GM23248 (cell line): ENCODE data around the gene NKRF. TPM values are rescaled to one million over a fixed set of nuclear protein-coding genes. Genes with fewer than 3 reads are reported as not detected.

Experiments used
- DNase-seq: peaks from one replicate; pipeline ENCODE4 v3.0.0-alpha.2; 2015
- H2AFZ ChIP-seq: fragments of 200-600 bp; sonication (generic); 2 replicates; pipeline ENCODE4 v1.6.1; 2016; ENCODE audit warnings: antibody characterized with exemption
- H3F3A ChIP-seq: fragments of 200-600 bp; sonication (generic); 2 replicates; pipeline ENCODE4 v1.6.1; 2016; ENCODE audit warnings: mild to moderate bottlenecking, antibody characterized with exemption, mixed run types; ENCODE audit not compliant: insufficient read depth
- H3K27ac ChIP-seq: fragments of 200-600 bp; sonication (generic); 2 replicates; pipeline ENCODE4 v1.5.1; 2016; ENCODE audit warnings: mild to moderate bottlenecking
- H3K27me3 ChIP-seq: fragments of 200-600 bp; sonication (generic); replicated peaks from 2 replicates; pipeline ENCODE4 v1.6.1; 2016; ENCODE audit warnings: mild to moderate bottlenecking; ENCODE audit not compliant: insufficient read depth
- H3K36me3 ChIP-seq: fragments of 200-600 bp; sonication (generic); 2 replicates; pipeline ENCODE4 v1.6.1; 2016; ENCODE audit warnings: low read depth, mild to moderate bottlenecking
- H3K4me1 ChIP-seq: fragments of 200-600 bp; sonication (generic); 2 replicates; pipeline ENCODE4 v1.6.1; 2016; ENCODE audit warnings: mild to moderate bottlenecking; ENCODE audit not compliant: insufficient read depth
- H3K4me2 ChIP-seq: fragments of 200-600 bp; sonication (generic); one replicate; pipeline ENCODE4 v1.6.1; 2016; ENCODE audit warnings: mild to moderate bottlenecking; ENCODE audit not compliant: unreplicated experiment
- H3K4me3 ChIP-seq: fragments of 200-600 bp; sonication (generic); 2 replicates; pipeline ENCODE4 v1.5.1; 2016; ENCODE audit warnings: mild to moderate bottlenecking
- H3K79me2 ChIP-seq: fragments of 200-600 bp; sonication (generic); 2 replicates; pipeline ENCODE4 v1.6.1; 2016; ENCODE audit warnings: mild to moderate bottlenecking; ENCODE audit not compliant: insufficient read depth
- H3K9ac ChIP-seq: fragments of 200-600 bp; sonication (generic); 2 replicates; pipeline ENCODE4 v1.6.1; 2016; ENCODE audit warnings: mild to moderate bottlenecking
- H3K9me2 ChIP-seq: fragments of 200-600 bp; sonication (generic); 2 replicates; pipeline ENCODE4 v1.6.1; 2016; ENCODE audit warnings: mixed run types, mild to moderate bottlenecking, moderate library complexity; ENCODE audit not compliant: insufficient read depth
- H3K9me3 ChIP-seq: fragments of 200-600 bp; sonication (generic); one replicate; pipeline ENCODE4 v1.6.1; 2017; ENCODE audit warnings: low read depth
- H4K20me1 ChIP-seq: fragments of 200-600 bp; sonication (generic); 2 replicates; pipeline ENCODE4 v1.6.0; 2016; ENCODE audit not compliant: insufficient read depth
- EZH2 ChIP-seq: fragments of 200-600 bp; sonication (generic); IDR thresholded peaks from 2 replicates; pipeline ENCODE4 v1.6.1; 2018; ENCODE audit warnings: antibody characterized with exemption, mild to moderate bottlenecking; ENCODE audit not compliant: insufficient read depth, poor library complexity, severe bottlenecking
- EZH2phosphoT487 ChIP-seq: fragments of 200-600 bp; sonication (generic); IDR thresholded peaks from 2 replicates; pipeline ENCODE4 v1.6.1; 2018; ENCODE audit warnings: antibody characterized with exemption, moderate library complexity, mild to moderate bottlenecking, low read depth; ENCODE audit not compliant: insufficient read depth
- WGBS, 2 experiments: methylation state at CpG; one replicate each; pipeline ENCODE4 v1.1.6; 2015 to 2017; ENCODE audit warnings: low lambda C conversion rate in 2 of 2, low coverage in 1 of 2; ENCODE audit errors: missing lambda C conversion rate in 2 of 2; 5-methylcytosine and 5-hydroxymethylcytosine counted together
- in situ Hi-C: fragments of 300-500 bp; cut with MboI; formaldehyde crosslinking; loops from 2 replicates; pipeline ENCODE4 v1.15.0; 2020
- polyA plus RNA-seq: library from polyadenylated mRNA; unstranded; fragments of >200 nt; fragmentation: Nextera tagmentation; extraction: Ambion mirVana; gene quantifications from 2 replicates; pipeline ENCODE4 v1.2.1, GENCODE V29; 2016
- total RNA-seq: library from RNA; depleted of rRNA; stranded (reverse); fragments of >200 nt; shearing (Covaris generic); gene quantifications from 2 replicates; pipeline ENCODE4 v1.2.3, GENCODE V29; 2014

NKRF gene
- total and polyA plus RNA-seq, 2 experiments from 2014 or later = 3.3 to 3.8 TPM

DNA sequence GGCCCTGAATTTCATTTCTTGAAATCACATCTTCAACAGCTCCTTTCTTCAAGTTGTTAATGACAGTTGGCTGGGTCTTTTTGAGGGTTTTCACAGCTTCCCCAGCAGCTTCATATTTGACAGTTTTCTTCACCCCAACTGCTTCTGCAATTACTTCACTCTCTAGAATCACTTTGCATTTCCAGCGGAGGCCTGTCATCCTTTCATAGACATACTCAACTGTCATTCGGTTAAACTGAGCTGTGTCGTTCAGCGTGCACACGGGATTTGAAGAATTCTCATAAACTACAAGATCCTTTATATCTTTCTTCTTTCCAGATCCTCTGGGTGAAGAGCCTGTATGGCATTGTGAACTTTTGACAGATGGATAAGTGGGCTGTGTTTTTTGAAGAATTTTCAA lies 16.4 kb downstream of the NKRF start:
- in situ Hi-C loops = no loop called here
- 98 to 100% methylated on average over 5 of the region's 5 CpGs for WGBS, 2 experiments
- no peaks in the 10 kb centered on the region for H3K9me2 ChIP-seq

DNA sequence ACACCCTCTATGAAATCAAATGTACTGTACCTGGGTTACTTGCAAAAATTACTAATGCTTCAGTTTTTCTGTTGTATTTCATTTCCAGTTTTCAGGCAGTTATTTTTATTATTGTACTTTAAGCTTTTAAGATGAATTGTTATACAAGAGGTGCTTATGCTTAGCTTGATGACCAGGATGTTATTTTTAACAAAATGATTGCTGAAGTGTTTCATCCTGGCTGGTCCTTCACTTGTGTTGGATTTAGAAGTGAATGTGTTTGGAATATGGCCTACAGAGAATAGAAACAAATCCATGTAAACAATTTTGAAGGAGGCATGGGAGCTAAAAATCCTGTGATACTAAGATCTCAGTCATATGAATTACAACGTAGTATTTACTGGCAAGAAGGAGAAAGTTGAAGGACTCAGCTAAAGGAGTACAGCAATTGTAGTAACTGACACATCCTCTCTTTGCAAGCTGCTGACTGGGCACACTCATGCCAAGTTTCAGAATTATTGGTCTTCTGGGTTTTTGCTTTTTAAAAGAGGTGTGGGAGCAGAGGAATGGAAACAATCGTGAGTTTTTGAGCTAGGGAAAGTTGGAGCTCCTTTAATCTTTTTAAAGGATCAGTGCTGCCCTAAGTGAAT lies 22.7 kb downstream of the NKRF start:
- Histone ChIP-seq H3K4me3 (no peak overlapping the region), H4K20me1 (no peaks in the 10 kb centered on the region), H3F3A (peaks cover 12% of the 10 kb centered on the region; the same call in 1 of the 2 replicates), H3K36me3 (no peaks in the 10 kb centered on the region), H3K27ac (no peak overlapping the region), H3K9ac (no peak overlapping the region), H2AFZ (no peak overlapping the region), H3K27me3 (no peaks in the 10 kb centered on the region), H3K9me3 (no peaks in the 10 kb centered on the region), H3K4me2 (no peak overlapping the region), H3K4me1 (no peaks in the 10 kb centered on the region), H3K79me2 (peaks cover 18% of the 10 kb centered on the region; the same call in 1 of the 2 replicates), H3K9me2 (no peaks in the 10 kb centered on the region)
- no peak for DNase-seq
- in situ Hi-C loops = no loop called here
- WGBS, 2 experiments = 8 to 16% methylated on average over 2 of the region's 2 CpGs
- no peak for TF ChIP-seq EZH2
- no peak for TF ChIP-seq EZH2phosphoT487

More for the DNA sequence above, 16.4 kb downstream of the NKRF start:
- no peaks in the 10 kb centered on the region for H3K27me3 ChIP-seq
- H3K9me3 ChIP-seq = no peaks in the 10 kb centered on the region
- H2AFZ ChIP-seq = no peak overlapping the region
- H3K27ac ChIP-seq = no peak overlapping the region
- no peak overlapping the region for H3K4me3 ChIP-seq
- H3K4me1 ChIP-seq = no peaks in the 10 kb centered on the region
- H4K20me1 ChIP-seq = no peaks in the 10 kb centered on the region
- no peak for TF ChIP-seq EZH2
- TF ChIP-seq EZH2phosphoT487 = no peak
- 0 out of 2 replicates have a peak, but pooled peaks cover 12% of the 10 kb centered on the region for H3F3A ChIP-seq
- H3K36me3 ChIP-seq = no peaks in the 10 kb centered on the region; the same call in 1 of the 2 replicates
- no peak overlapping the region for H3K4me2 ChIP-seq
- no peak overlapping the region for H3K9ac ChIP-seq
- H3K79me2 ChIP-seq = peaks cover 22% of the 10 kb centered on the region
- DNase-seq = no peak

GRCh38 chrX:119579414-119579813 lies 26.8 kb downstream of the NKRF start:
- no peaks in the 10 kb centered on the region for H4K20me1 ChIP-seq
- no peaks in the 10 kb centered on the region for H3K27me3 ChIP-seq
- H3K4me2 ChIP-seq = no peak overlapping the region
- H2AFZ ChIP-seq = no peak overlapping the region
- H3F3A ChIP-seq = no peaks in the 10 kb centered on the region; the same call in 1 of the 2 replicates
- no peak for TF ChIP-seq EZH2phosphoT487
- TF ChIP-seq EZH2 = no peak
- no peaks in the 10 kb centered on the region; the same call in 1 of the 2 replicates for H3K36me3 ChIP-seq
- H3K9me3 ChIP-seq = no peaks in the 10 kb centered on the region
- DNase-seq = no peak
- no peak overlapping the region for H3K27ac ChIP-seq
- in situ Hi-C loops = no loop called here
- no peaks in the 10 kb centered on the region for H3K9me2 ChIP-seq
- H3K79me2 ChIP-seq = peaks cover 60% of the 10 kb centered on the region
- H3K4me1 ChIP-seq = no peaks in the 10 kb centered on the region
- no peak overlapping the region for H3K9ac ChIP-seq
- no peak overlapping the region for H3K4me3 ChIP-seq

GRCh38 chrX:119574394-119575266 lies 31.6 kb downstream of the NKRF start, which contains the start of gene UBE2A:
TSS of gene UBE2A (plus strand) at chrX:119574563. CDS start at chrX:119574712, 149 bp downstream.
- H2AFZ ChIP-seq = peak within 1 kb of the TSS; percentile 98
- TF ChIP-seq EZH2 = no peak
- TF ChIP-seq EZH2phosphoT487 = no peak
- H4K20me1 ChIP-seq = no peaks in the 10 kb centered on the region
- H3K9me3 ChIP-seq = no peaks in the 10 kb centered on the region
- H3K36me3 ChIP-seq = no peaks in the 10 kb centered on the region; the same call in 1 of the 2 replicates
- H3K4me1 ChIP-seq = no peaks in the 10 kb centered on the region
- in situ Hi-C loops = no loop called here
- peak within 1 kb of the TSS; percentile 90 for H3K27ac ChIP-seq
- H3K9me2 ChIP-seq = no peaks in the 10 kb centered on the region
- H3K27me3 ChIP-seq = no peaks in the 10 kb centered on the region
- peak within 1 kb of the TSS; percentile 98 for H3K9ac ChIP-seq
- WGBS, 2 experiments = 1 to 4% methylated on average over 18 to 33 of the region's 86 CpGs
- DNase-seq = peak; percentile 89
- no peaks in the 10 kb centered on the region; the same call in 1 of the 2 replicates for H3F3A ChIP-seq
- peak within 1 kb of the TSS; percentile 85 for H3K4me2 ChIP-seq
- H3K4me3 ChIP-seq = peak within 1 kb of the TSS; percentile 98
- H3K79me2 ChIP-seq = peaks cover 52% of the 10 kb centered on the region
